AG04450 (cell line): ENCODE results near the gene INPP5D. TPM values are rescaled to one million over a fixed set of nuclear protein-coding genes. Genes with fewer than 3 reads are reported as not detected.

Experiments used
- CTCF ChIA-PET: fragments of 300-600, 350-600 bp; formaldehyde crosslinking; extraction: SDS; loops from one replicate; lab custom pipeline; 2022; ENCODE audit warnings: antibody characterized with exemption, inconsistent platforms; lab: Charles Lee
- POLR2A ChIA-PET: fragments of 350-600 bp; formaldehyde crosslinking; extraction: SDS; loops from one replicate; lab custom pipeline; 2021; ENCODE audit warnings: antibody characterized with exemption, inconsistent platforms; lab: Yijun Ruan, JAX
- DNase-seq: peaks from one replicate; pipeline ENCODE4 v3.0.0-alpha.2; 2011; ENCODE audit warnings: low read depth, low spot score
- H3K27ac ChIP-seq: one replicate; pipeline ENCODE4 v1.5.1; 2012; ENCODE audit warnings: low read depth, low read length, control low read depth
- H3K27me3 ChIP-seq: one replicate; pipeline ENCODE4 v1.6.0; 2012; ENCODE audit warnings: low read length; ENCODE audit not compliant: control insufficient read depth, insufficient read depth
- H3K4me3 ChIP-seq: 2 replicates; pipeline ENCODE4 v1.5.1; 2011; ENCODE audit warnings: mild to moderate bottlenecking, low read depth, low read length, control low read depth
- H3K9me3 ChIP-seq: 2 replicates; pipeline ENCODE4 v1.5.1; 2012; ENCODE audit warnings: low read length; ENCODE audit not compliant: control insufficient read depth, insufficient read depth
- CTCF ChIP-seq: IDR thresholded peaks from 2 replicates; pipeline ENCODE4 v1.5.1; 2011; ENCODE audit warnings: low read depth, low read length, control low read depth, inconsistent platforms
- polyA plus RNA-seq: library from polyadenylated mRNA; depleted of rRNA; stranded (reverse); fragments of >200 nt; gene quantifications from 2 replicates; pipeline ENCODE4 v1.2.3, GENCODE V29; 2011

Gene INPP5D
- polyA plus RNA-seq, 1 experiment = 0.43 TPM

DNA sequence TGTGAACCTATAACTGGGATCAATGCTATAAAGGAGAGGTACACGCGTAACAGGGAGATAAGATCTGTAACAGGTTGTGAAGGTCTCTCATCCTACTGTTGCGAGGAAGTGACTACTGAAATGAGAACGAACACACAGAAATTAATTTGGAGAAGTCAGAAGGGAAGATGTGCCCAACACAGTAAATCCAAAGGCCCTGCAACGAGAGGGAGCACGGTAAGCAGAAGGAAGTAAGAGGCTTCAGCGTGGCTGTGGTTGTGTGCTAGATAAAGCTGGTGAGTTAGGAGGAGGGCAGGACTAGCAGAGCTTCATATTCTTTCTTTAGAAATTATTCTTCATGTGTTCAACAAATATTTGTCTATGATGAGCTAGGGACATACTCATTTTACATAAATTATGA is 188.9 kb downstream of the INPP5D start:
- DNase-seq = no peak
- Histone ChIP-seq H3K27ac (no peak overlapping the region), H3K9me3 (peaks cover 2% of the 10 kb centered on the region; the same call in 1 of the 2 replicates), H3K27me3 (peaks cover 2% of the 10 kb centered on the region), H3K4me3 (no peak overlapping the region)
- CTCF ChIA-PET = interaction anchor here (1.4 kb wide), 1 partner anchor 396 kb away, joined by 5 read pairs; no protein-coding TSS in a partner anchor
- POLR2A ChIA-PET = no interaction called here
- TF ChIP-seq CTCF = no peak

DNA sequence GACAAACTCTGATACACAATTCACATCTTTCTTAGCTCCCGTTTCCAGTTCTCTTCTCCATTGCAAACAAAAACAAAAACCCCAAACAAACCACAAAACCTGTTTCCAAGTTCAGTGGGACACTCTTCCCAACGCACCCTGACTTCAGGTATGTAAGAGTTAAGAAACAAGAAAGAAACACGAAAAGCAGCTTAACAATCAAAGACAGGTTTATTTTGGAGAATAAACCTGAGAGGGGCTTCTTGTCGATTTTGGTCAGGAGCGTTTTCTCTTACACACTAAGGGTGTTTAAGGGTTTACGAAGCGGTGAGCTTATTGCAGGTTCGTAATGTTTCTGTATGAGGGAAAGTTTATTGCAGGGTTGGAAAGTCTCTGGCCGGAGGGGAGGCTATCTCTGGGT is 190.4 kb downstream of the INPP5D start:
- POLR2A ChIA-PET = no interaction called here
- peaks cover 2% of the 10 kb centered on the region; the same call in 1 of the 2 replicates for H3K9me3 ChIP-seq
- no peak overlapping the region for H3K4me3 ChIP-seq
- CTCF ChIA-PET = interaction anchor here (0.6 to 5.2 kb wide), 34 partner anchors 8 to 645 kb away, joined by 3 to 68 read pairs (median 4); partner anchors contain the start of gene SNORC
- H3K27me3 ChIP-seq = no peaks in the 10 kb centered on the region
- DNase-seq = no peak
- no peak overlapping the region for H3K27ac ChIP-seq
- TF ChIP-seq CTCF = no peak

GRCh38 chr2:233250985-233251305 is 190.8 kb downstream of the INPP5D start:
- TF ChIP-seq CTCF = no peak
- DNase-seq = no peak
- Histone ChIP-seq H3K9me3 (peaks cover 2% of the 10 kb centered on the region; the same call in 1 of the 2 replicates), H3K27me3 (no peaks in the 10 kb centered on the region), H3K27ac (peak overlapping the region; percentile 24), H3K4me3 (peak overlapping the region; percentile 31)
- ChIA-PET CTCF (interaction anchor here (0.6 to 5.2 kb wide), 31 partner anchors 8 to 645 kb away, joined by 3 to 68 read pairs (median 4); partner anchors contain the start of gene SNORC), POLR2A (interaction anchor here (0.7 kb wide), 1 partner anchor 27 kb away, joined by 3 read pairs; no protein-coding TSS in a partner anchor)

- CTCF ChIA-PET = interaction anchor here (0.6 to 5.2 kb wide), 36 partner anchors 9 to 648 kb away, joined by 3 to 68 read pairs (median 4); partner anchors contain the start of gene SNORC
Measured at GRCh38 chr2:233251306-233252116, 191.4 kb downstream of the INPP5D start, which contains the start of gene ATG16L1. TSS of gene ATG16L1 (plus strand) at chr2:233251673. CDS start at chr2:233251828, 155 bp downstream.

More at GRCh38 chr2:233251306-233252116, 191.4 kb downstream of the INPP5D start, which contains the start of gene ATG16L1:
- DNase-seq = peak; percentile 93
- POLR2A ChIA-PET = interaction anchor here (0.7 kb wide), 1 partner anchor 27 kb away, joined by 3 read pairs; no protein-coding TSS in a partner anchor
- H3K27ac ChIP-seq = peak within 1 kb of the TSS; percentile 63
- H3K4me3 ChIP-seq = peak within 1 kb of the TSS; percentile 97
- peak; percentile 97 for TF ChIP-seq CTCF
- H3K27me3 ChIP-seq = no peaks in the 10 kb centered on the region
- H3K9me3 ChIP-seq = peaks cover 2% of the 10 kb centered on the region; the same call in 1 of the 2 replicates
